IgD-negative memory B cell (primary cell): ENCODE data around the gene ZNF205. TPM values are rescaled to one million over a fixed set of nuclear protein-coding genes. Genes with fewer than 3 reads are reported as not detected.

Source experiments
- H3K27ac Mint-ChIP-seq, 3 donors: one replicate each; pipeline ENCODE4 v1.8.0; 2020 to 2022; ENCODE audit warnings: mild to moderate bottlenecking in 3 of 3, mixed read lengths in 3 of 3, moderate library complexity in 1 of 3
- H3K27me3 Mint-ChIP-seq: one replicate; pipeline ENCODE4 v1.8.0; 2021; ENCODE audit warnings: mixed read lengths
- H3K36me3 Mint-ChIP-seq: one replicate; pipeline ENCODE4 v1.8.0; 2020; ENCODE audit warnings: mild to moderate bottlenecking, mixed read lengths
- H3K4me1 Mint-ChIP-seq, 3 donors: one replicate each; pipeline ENCODE4 v1.8.0; 2020 to 2022; ENCODE audit warnings: mixed read lengths in 3 of 3, mild to moderate bottlenecking in 1 of 3
- H3K4me3 Mint-ChIP-seq, 4 donors: one replicate each; pipeline ENCODE4 v1.8.0; 2020 to 2022; ENCODE audit warnings: mild to moderate bottlenecking in 4 of 4, mixed read lengths in 4 of 4, moderate library complexity in 3 of 4
- H3K9me3 Mint-ChIP-seq, 3 donors: one replicate each; pipeline ENCODE4 v1.8.0; 2020 to 2021; ENCODE audit warnings: mixed read lengths in 3 of 3, mild to moderate bottlenecking in 1 of 3
- polyA plus RNA-seq: library from polyadenylated mRNA; unstranded; fragments of 300-500 nt; fragmentation: Illumina TruSeq; gene quantifications from one replicate; pipeline ENCODE4 v1.2.3, GENCODE V29; 2021

ZNF205 gene
- polyA plus RNA-seq, 1 donor from 2014 or later, result not detected

GRCh38 chr16:3089717-3090592 lies 22.4 kb upstream of the ZNF205 start:
- H3K4me3 Mint-ChIP-seq, result no peak overlapping the region
- H3K27ac Mint-ChIP-seq, result no peak overlapping the region
- H3K27me3 Mint-ChIP-seq, result peaks cover 3% of the 10 kb centered on the region
- H3K4me1 Mint-ChIP-seq, result peaks cover 5 to 9% (median 6%) of the 10 kb centered on the region in 3 donors
- H3K36me3 Mint-ChIP-seq, result no peaks in the 10 kb centered on the region
- H3K9me3 Mint-ChIP-seq, result no peaks in the 10 kb centered on the region

- H3K27ac Mint-ChIP-seq, result no peak overlapping the region
- H3K36me3 Mint-ChIP-seq, result no peaks in the 10 kb centered on the region
- peaks cover 3% of the 10 kb centered on the region for H3K27me3 Mint-ChIP-seq
- H3K9me3 Mint-ChIP-seq, result no peaks in the 10 kb centered on the region
- no peak overlapping the region for H3K4me3 Mint-ChIP-seq
- H3K4me1 Mint-ChIP-seq, result peaks cover 12 to 14% (median 13%) of the 10 kb centered on the region in 3 donors
Measured at GRCh38 chr16:3091551-3091950, 20.8 kb upstream of the ZNF205 start.

GRCh38 chr16:3092501-3092941 lies 19.9 kb upstream of the ZNF205 start:
- no peak overlapping the region for H3K4me3 Mint-ChIP-seq
- H3K9me3 Mint-ChIP-seq, result no peaks in the 10 kb centered on the region
- H3K36me3 Mint-ChIP-seq, result no peaks in the 10 kb centered on the region
- H3K4me1 Mint-ChIP-seq, result peaks cover 12 to 16% (median 13%) of the 10 kb centered on the region in 3 donors
- H3K27ac Mint-ChIP-seq, result no peak overlapping the region
- H3K27me3 Mint-ChIP-seq, result peaks cover 3% of the 10 kb centered on the region

GRCh38 chr16:3094289-3095027 lies 17.9 kb upstream of the ZNF205 start:
- H3K4me1 Mint-ChIP-seq, result peaks cover 13 to 17% (median 16%) of the 10 kb centered on the region in 3 donors
- no peaks in the 10 kb centered on the region for H3K9me3 Mint-ChIP-seq
- peak overlapping the region in 1 of 4 donors; percentile 0 for H3K4me3 Mint-ChIP-seq
- H3K27me3 Mint-ChIP-seq, result no peaks in the 10 kb centered on the region
- no peaks in the 10 kb centered on the region for H3K36me3 Mint-ChIP-seq
- H3K27ac Mint-ChIP-seq, result peak overlapping the region; percentile 47 to 83 (median 59)

- H3K36me3 Mint-ChIP-seq, result no peaks in the 10 kb centered on the region
- no peaks in the 10 kb centered on the region for H3K27me3 Mint-ChIP-seq
- H3K9me3 Mint-ChIP-seq, result no peaks in the 10 kb centered on the region
- peak overlapping the region in 1 of 3 donors; percentile 85 for H3K27ac Mint-ChIP-seq
- H3K4me3 Mint-ChIP-seq, result peak overlapping the region in 2 of 4 donors; percentile 61 to 73
- peaks cover 17 to 26% (median 22%) of the 10 kb centered on the region in 3 donors for H3K4me1 Mint-ChIP-seq
Measured at GRCh38 chr16:3095869-3096268, 16.5 kb upstream of the ZNF205 start.

- H3K27me3 Mint-ChIP-seq, result no peaks in the 10 kb centered on the region
- H3K9me3 Mint-ChIP-seq, result no peaks in the 10 kb centered on the region
- H3K4me3 Mint-ChIP-seq, result no peak overlapping the region
- H3K27ac Mint-ChIP-seq, result peak overlapping the region in 1 of 3 donors; percentile 85
- peaks cover 21 to 29% (median 26%) of the 10 kb centered on the region in 3 donors for H3K4me1 Mint-ChIP-seq
- no peaks in the 10 kb centered on the region for H3K36me3 Mint-ChIP-seq
Measured at GRCh38 chr16:3096362-3096761, 16.0 kb upstream of the ZNF205 start.

- Mint-ChIP-seq H3K4me1 (peaks cover 28 to 30% (median 30%) of the 10 kb centered on the region in 3 donors), H3K27ac (no peak overlapping the region), H3K27me3 (no peaks in the 10 kb centered on the region), H3K36me3 (no peaks in the 10 kb centered on the region), H3K9me3 (no peaks in the 10 kb centered on the region), H3K4me3 (no peak overlapping the region)
Measured at GRCh38 chr16:3097266-3097665, 15.1 kb upstream of the ZNF205 start.

- peak within 1 kb of the TSS; percentile 78 to 95 (median 84) for H3K27ac Mint-ChIP-seq
- H3K27me3 Mint-ChIP-seq, result no peaks in the 10 kb centered on the region
- peak within 1 kb of the TSS; percentile 77 to 93 (median 88) for H3K4me3 Mint-ChIP-seq
- no peaks in the 10 kb centered on the region for H3K36me3 Mint-ChIP-seq
- peaks cover 26 to 36% (median 36%) of the 10 kb centered on the region in 3 donors for H3K4me1 Mint-ChIP-seq
- no peaks in the 10 kb centered on the region for H3K9me3 Mint-ChIP-seq
Measured at GRCh38 chr16:3098459-3099394, 13.7 kb upstream of the ZNF205 start, which contains the start of gene ZSCAN10. Gene ZSCAN10, minus strand, starts transcription at chr16:3099294. Its CDS starts 6,357 bp downstream, at chr16:3092937.

GRCh38 chr16:3099395-3099731 lies 13.0 kb upstream of the ZNF205 start:
- Mint-ChIP-seq H3K36me3 (no peaks in the 10 kb centered on the region), H3K4me1 (peaks cover 26 to 38% (median 36%) of the 10 kb centered on the region in 3 donors), H3K27ac (peak overlapping the region in 1 of 3 donors; percentile 63), H3K27me3 (no peaks in the 10 kb centered on the region), H3K4me3 (peak overlapping the region in 2 of 4 donors; percentile 12 to 84), H3K9me3 (no peaks in the 10 kb centered on the region)

GRCh38 chr16:3099732-3100499 lies 12.5 kb upstream of the ZNF205 start:
- Mint-ChIP-seq H3K4me1 (peaks cover 22 to 33% (median 30%) of the 10 kb centered on the region in 3 donors), H3K27me3 (no peaks in the 10 kb centered on the region), H3K36me3 (no peaks in the 10 kb centered on the region), H3K4me3 (peak overlapping the region; percentile 77 to 93 (median 88)), H3K27ac (peak overlapping the region; percentile 63 to 95 (median 84)), H3K9me3 (no peaks in the 10 kb centered on the region)

- Mint-ChIP-seq H3K4me3 (peak overlapping the region; percentile 77 to 92 (median 84)), H3K36me3 (no peaks in the 10 kb centered on the region), H3K9me3 (no peaks in the 10 kb centered on the region), H3K27me3 (no peaks in the 10 kb centered on the region), H3K4me1 (peaks cover 24 to 32% (median 24%) of the 10 kb centered on the region in 3 donors), H3K27ac (peak overlapping the region; percentile 14 to 47 (median 46))
Measured at GRCh38 chr16:3101018-3101840, 11.2 kb upstream of the ZNF205 start.

GRCh38 chr16:3101841-3102470 lies 10.4 kb upstream of the ZNF205 start:
- H3K9me3 Mint-ChIP-seq, result no peaks in the 10 kb centered on the region
- H3K4me1 Mint-ChIP-seq, result peaks cover 22 to 32% (median 24%) of the 10 kb centered on the region in 3 donors
- no peaks in the 10 kb centered on the region for H3K36me3 Mint-ChIP-seq
- peak overlapping the region; percentile 2 to 47 (median 14) for H3K27ac Mint-ChIP-seq
- no peaks in the 10 kb centered on the region for H3K27me3 Mint-ChIP-seq
- peak overlapping the region; percentile 39 to 92 (median 84) for H3K4me3 Mint-ChIP-seq
